Occipital lobe (tissue), 2 donors: ENCODE data around the gene MSX1. TPM values are rescaled to one million over a fixed set of nuclear protein-coding genes. Genes with fewer than 3 reads are reported as not detected.

Experiments
- DNase-seq: peaks from one replicate; lab custom pipeline; 2025; lab: John Stamatoyannopoulos, UW
- total RNA-seq: library from RNA; depleted of rRNA; stranded (reverse); fragments of >200 nt; gene quantifications from one replicate; pipeline ENCODE4 v1.2.3, GENCODE V29; 2014

MSX1 gene
- total RNA-seq, 1 donor from 2014 or later = 3.0 TPM

GRCh38 chr4:4840351-4840750, 19.1 kb upstream of the MSX1 start:
- DNase-seq = no peak

- DNase-seq = no peak
Observed at GRCh38 chr4:4841156-4841555, 18.3 kb upstream of the MSX1 start.

- DNase-seq = no peak
Observed at GRCh38 chr4:4842476-4843441, 16.7 kb upstream of the MSX1 start.

GRCh38 chr4:4843635-4844291, 15.7 kb upstream of the MSX1 start:
- DNase-seq = no peak

- no peak for DNase-seq
Observed at GRCh38 chr4:4845027-4845426, 14.4 kb upstream of the MSX1 start.

- no peak for DNase-seq
Observed at GRCh38 chr4:4847011-4847410, 12.5 kb upstream of the MSX1 start.

- no peak for DNase-seq
Observed at GRCh38 chr4:4848540-4848939, 10.9 kb upstream of the MSX1 start.

- no peak for DNase-seq
Observed at GRCh38 chr4:4849106-4849505, 10.4 kb upstream of the MSX1 start.

- DNase-seq = no peak
Observed at GRCh38 chr4:4849524-4850193, 9.8 kb upstream of the MSX1 start.

GRCh38 chr4:4851081-4851480, 8.4 kb upstream of the MSX1 start:
- no peak for DNase-seq

GRCh38 chr4:4851906-4852305, 7.6 kb upstream of the MSX1 start:
- DNase-seq = no peak

- no peak for DNase-seq
Observed at GRCh38 chr4:4852591-4853362, 6.7 kb upstream of the MSX1 start.

- no peak for DNase-seq
Observed at GRCh38 chr4:4853371-4853823, 6.1 kb upstream of the MSX1 start.

GRCh38 chr4:4853921-4854648, 5.4 kb upstream of the MSX1 start:
- no peak for DNase-seq

- no peak for DNase-seq
Observed at GRCh38 chr4:4854649-4855295, 4.7 kb upstream of the MSX1 start.

GRCh38 chr4:4855301-4856070, 4.0 kb upstream of the MSX1 start:
- no peak for DNase-seq

GRCh38 chr4:4856071-4857000, 3.1 kb upstream of the MSX1 start:
- no peak for DNase-seq
